K562 (cell line): ENCODE data around the gene FXYD3. TPM values are rescaled to one million over a fixed set of nuclear protein-coding genes. Genes with fewer than 3 reads are reported as not detected.

ENCODE experiments used
- CREM ChIP-seq: IDR thresholded peaks from 2 replicates; pipeline ENCODE4 v1.6.1; 2014; ENCODE audit warnings: antibody characterized with exemption, low read depth
- DPF2 ChIP-seq: fragments of 450-650 bp; IDR thresholded peaks from 2 replicates; pipeline ENCODE4 v1.6.1; 2016
- HDAC2 ChIP-seq: fragments of 450-650 bp; IDR thresholded peaks from 2 replicates; pipeline ENCODE4 v1.6.1; 2016; ENCODE audit warnings: mild to moderate bottlenecking
- HSF4 ChIP-seq: fragments of 250-450 bp; sonication (Bioruptor Pico); IDR thresholded peaks from 2 replicates; pipeline ENCODE4 v2.1.2; 2022; ENCODE audit warnings: mild to moderate bottlenecking, moderate library complexity, borderline replicate concordance
- KAT8 ChIP-seq: fragments of 450-650 bp; IDR thresholded peaks from 2 replicates; pipeline ENCODE4 v1.6.1; 2016; ENCODE audit warnings: low read depth, mild to moderate bottlenecking
- NUFIP1 ChIP-seq: fragments of 450-650 bp; IDR thresholded peaks from 2 replicates; pipeline ENCODE4 v1.6.1; 2018; ENCODE audit not compliant: partially characterized antibody
- PHF8 ChIP-seq: fragments of 200-600 bp; sonication (generic); IDR thresholded peaks from 2 replicates; pipeline ENCODE4 v1.6.1; 2012; ENCODE audit warnings: mixed run types, mild to moderate bottlenecking, inconsistent platforms, low read length, moderate library complexity, borderline replicate concordance
- POLR2AphosphoS5 ChIP-seq: IDR thresholded peaks from 2 replicates; pipeline ENCODE4 v1.6.1; 2011; ENCODE audit warnings: mild to moderate bottlenecking, low read depth, low read length, moderate library complexity; ENCODE audit not compliant: control insufficient read depth, insufficient read depth
- POLR2H ChIP-seq: IDR thresholded peaks from 2 replicates; pipeline ENCODE4 v1.6.1; 2016; ENCODE audit warnings: missing genetic modification characterization, low read depth, mild to moderate bottlenecking, control low read depth, missing compliant biosample characterization, moderate library complexity
- POLR3G ChIP-seq: IDR thresholded peaks from 2 replicates; pipeline ENCODE4 v1.6.1; 2011; ENCODE audit not compliant: insufficient read length, insufficient replicate concordance; ENCODE audit errors: extremely low read depth
- RAD21 ChIP-seq, 2 experiments: fragments of 250-450 bp in 1 of 2; fragments of 450-650 bp in 1 of 2; sonication (Bioruptor Pico) in 1 of 2; formaldehyde crosslinking in 1 of 2; IDR thresholded peaks in 1 of 2; conservative IDR thresholded peaks in 1 of 2; 2 replicates each; pipeline versions ENCODE4 v1.4.0 to v1.8.0; 2020 to 2022; ENCODE audit warnings: mild to moderate bottlenecking in 2 of 2, moderate library complexity in 1 of 2
- SREBF2 ChIP-seq: sonication (generic); formaldehyde crosslinking; IDR thresholded peaks from 2 replicates; pipeline ENCODE4 v1.4.0; 2020; ENCODE audit warnings: mild to moderate bottlenecking, missing genetic modification reagents
- SRSF9 ChIP-seq: fragments of 200-400 bp; formaldehyde crosslinking; IDR thresholded peaks from 2 replicates; pipeline ENCODE4 v1.6.1; 2017; ENCODE audit warnings: low read depth, low read length, borderline replicate concordance
- TEAD4 ChIP-seq, 2 experiments: sonication (generic) in 1 of 2; formaldehyde crosslinking in 1 of 2; IDR thresholded peaks; 2 replicates each; pipeline versions ENCODE4 v1.6.1 to v1.8.0; 2012 to 2022; ENCODE audit warnings: borderline replicate concordance in 1 of 2, inconsistent platforms in 1 of 2, low read length in 1 of 2, mild to moderate bottlenecking in 1 of 2, missing genetic modification reagents in 1 of 2
- ZC3H4 ChIP-seq: sonication (generic); formaldehyde crosslinking; IDR thresholded peaks from 2 replicates; pipeline ENCODE4 v1.9.0; 2021; ENCODE audit warnings: missing genetic modification reagents, borderline replicate concordance
- ZKSCAN1 ChIP-seq: fragments of 150-350 bp; IDR thresholded peaks from 2 replicates; pipeline ENCODE4 v1.6.1; 2016; ENCODE audit warnings: low read depth, low read length
- ZNF239 ChIP-seq: fragments of 250-450 bp; sonication (Bioruptor Pico); IDR thresholded peaks from 2 replicates; pipeline ENCODE4 v1.4.0; 2020; ENCODE audit warnings: mild to moderate bottlenecking
- ZNF3 ChIP-seq: fragments of 250-450 bp; sonication (Bioruptor Pico); IDR thresholded peaks from 2 replicates; pipeline ENCODE4 v1.5.0; 2021; ENCODE audit warnings: mild to moderate bottlenecking, moderate library complexity
- ZNF785 ChIP-seq: fragments of 250-450 bp; sonication (Bioruptor Pico); IDR thresholded peaks from 2 replicates; pipeline ENCODE4 v1.4.0; 2020; ENCODE audit warnings: mild to moderate bottlenecking
- polyA plus RNA-seq, 8 experiments: library from polyadenylated mRNA; depleted of rRNA in 4 of 8; stranded (reverse) in 5 of 8; unstranded in 3 of 8; fragments of >200 nt; fragmentation: Nextera tagmentation in 2 of 8; fragmentation: Illumina TruSeq in 1 of 8; extraction: Ambion mirVana in 2 of 8; extraction: Trizol in 1 of 8; gene quantifications; 2 replicates each; pipeline versions ENCODE4 v1.2.1 to v1.2.3, GENCODE V29; 2011 to 2014; ENCODE audit warnings: inconsistent platforms in 1 of 8, missing spikeins in 1 of 8
- total RNA-seq, 7 experiments: library from RNA; depleted of rRNA in 6 of 7; stranded (reverse); fragments of >200 nt in 6 of 7; fragmentation: Illumina TruSeq in 2 of 7; extraction: Trizol in 2 of 7; gene quantifications; 2 replicates each; pipeline versions ENCODE4 v1.2.1 to v1.2.3, GENCODE V29; 2011 to 2021; ENCODE audit warnings: low replicate concordance in 1 of 7
- TF ChIP-seq, protein P1 (sequence below): sonication (generic); formaldehyde crosslinking; IDR thresholded peaks from 2 replicates; pipeline ENCODE4 v1.8.1; 2023; ENCODE audit warnings: mild to moderate bottlenecking, missing genetic modification reagents, moderate library complexity
- TF ChIP-seq, protein P2 (sequence below): sonication (generic); formaldehyde crosslinking; IDR thresholded peaks from 2 replicates; pipeline ENCODE4 v1.8.0; 2023; ENCODE audit warnings: mild to moderate bottlenecking, missing genetic modification reagents
- TF ChIP-seq, protein P3 (sequence below): sonication (generic); formaldehyde crosslinking; IDR thresholded peaks from 2 replicates; pipeline ENCODE4 v1.5.0; 2020; ENCODE audit warnings: missing genetic modification reagents

The FXYD3 gene
- total and polyA plus RNA-seq, 9 of the 15 experiments (the other 6 are each of a cell fraction or from before 2014, with no cell fraction given) = 0.24 TPM; not detected in 8

DNA sequence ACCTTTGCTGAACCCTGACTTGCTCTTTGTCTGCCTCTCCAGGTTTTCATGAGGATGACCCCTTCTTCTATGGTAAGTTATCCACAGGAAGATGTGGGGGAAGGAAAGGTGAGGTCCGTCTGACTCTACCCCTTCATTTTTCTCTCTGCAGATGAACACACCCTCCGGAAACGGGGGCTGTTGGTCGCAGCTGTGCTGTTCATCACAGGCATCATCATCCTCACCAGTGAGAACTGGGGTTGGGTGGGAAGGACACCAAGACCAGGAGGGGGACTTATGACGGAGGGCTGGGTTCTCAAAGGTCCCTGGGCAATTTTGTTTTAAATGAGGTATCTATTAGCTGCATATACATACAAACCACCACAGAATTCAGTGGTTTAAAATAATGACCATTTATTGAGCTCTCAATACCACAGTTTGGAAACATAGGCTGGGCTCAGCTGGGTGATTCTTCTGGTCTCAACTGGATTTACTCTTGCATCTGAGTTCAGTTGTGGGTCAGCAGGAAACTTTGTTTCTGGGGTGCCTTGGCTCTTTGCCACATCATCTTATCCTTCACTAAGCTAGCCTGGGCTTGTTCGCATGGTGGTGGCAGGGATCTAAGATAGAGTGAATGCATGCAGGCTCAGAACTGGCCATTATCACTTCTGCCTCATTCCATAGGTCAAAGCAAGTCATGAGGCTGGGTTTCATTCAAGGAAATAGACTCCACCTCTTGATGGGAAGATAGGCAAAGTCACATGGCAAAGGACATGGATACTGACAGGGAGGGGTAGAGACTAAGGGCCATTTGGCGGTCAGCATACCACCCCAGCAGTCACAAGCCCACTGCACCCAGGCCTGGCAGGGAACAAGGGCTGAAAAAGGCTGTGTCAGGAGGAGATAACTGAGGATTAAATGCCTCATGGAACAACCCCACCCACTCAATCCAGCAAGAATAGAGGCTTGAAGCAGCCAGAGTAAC is 50.8 kb downstream of the FXYD3 start (continued):
- TF ChIP-seq PHF8 = peak; percentile 17; the same call in 1 of the 2 replicates
- TF ChIP-seq HSF4 (CRISPR knock-in tag) = no peak
- no peak for TF ChIP-seq KAT8
- no peak for TF ChIP-seq ZC3H4 (CRISPR knock-in tag)
- TF ChIP-seq RAD21 (CRISPR knock-in tag; conservative IDR thresholded peaks at IDR 0.05 in 1 of 2, IDR thresholded peaks at IDR 0.05 in 1 of 2) = peak in 1 of 2 experiments; percentile 34; a peak in 3 of 4 replicates
- TF ChIP-seq POLR2H = peak; percentile 22; the same call in 1 of the 2 replicates
- no peak for TF ChIP-seq ZNF3 (CRISPR knock-in tag)
- TF ChIP-seq POLR3G = no peak
- TF ChIP-seq HDAC2 = peak; percentile 59
- 0 out of 2 replicates have a peak, but pooled peaks have one; percentile 25 for TF ChIP-seq CREM
- peak; percentile 72 for TF ChIP-seq POLR2AphosphoS5
- TF ChIP-seq, protein P1, sequence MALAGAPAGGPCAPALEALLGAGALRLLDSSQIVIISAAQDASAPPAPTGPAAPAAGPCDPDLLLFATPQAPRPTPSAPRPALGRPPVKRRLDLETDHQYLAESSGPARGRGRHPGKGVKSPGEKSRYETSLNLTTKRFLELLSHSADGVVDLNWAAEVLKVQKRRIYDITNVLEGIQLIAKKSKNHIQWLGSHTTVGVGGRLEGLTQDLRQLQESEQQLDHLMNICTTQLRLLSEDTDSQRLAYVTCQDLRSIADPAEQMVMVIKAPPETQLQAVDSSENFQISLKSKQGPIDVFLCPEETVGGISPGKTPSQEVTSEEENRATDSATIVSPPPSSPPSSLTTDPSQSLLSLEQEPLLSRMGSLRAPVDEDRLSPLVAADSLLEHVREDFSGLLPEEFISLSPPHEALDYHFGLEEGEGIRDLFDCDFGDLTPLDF = no peak
- TF ChIP-seq ZNF785 (CRISPR knock-in tag) = no peak
- TF ChIP-seq ZNF239 = peak; percentile 33; the same call in 1 of the 2 replicates
- TF ChIP-seq NUFIP1 = no peak
- no peak for TF ChIP-seq ZKSCAN1
- TF ChIP-seq, protein P2, sequence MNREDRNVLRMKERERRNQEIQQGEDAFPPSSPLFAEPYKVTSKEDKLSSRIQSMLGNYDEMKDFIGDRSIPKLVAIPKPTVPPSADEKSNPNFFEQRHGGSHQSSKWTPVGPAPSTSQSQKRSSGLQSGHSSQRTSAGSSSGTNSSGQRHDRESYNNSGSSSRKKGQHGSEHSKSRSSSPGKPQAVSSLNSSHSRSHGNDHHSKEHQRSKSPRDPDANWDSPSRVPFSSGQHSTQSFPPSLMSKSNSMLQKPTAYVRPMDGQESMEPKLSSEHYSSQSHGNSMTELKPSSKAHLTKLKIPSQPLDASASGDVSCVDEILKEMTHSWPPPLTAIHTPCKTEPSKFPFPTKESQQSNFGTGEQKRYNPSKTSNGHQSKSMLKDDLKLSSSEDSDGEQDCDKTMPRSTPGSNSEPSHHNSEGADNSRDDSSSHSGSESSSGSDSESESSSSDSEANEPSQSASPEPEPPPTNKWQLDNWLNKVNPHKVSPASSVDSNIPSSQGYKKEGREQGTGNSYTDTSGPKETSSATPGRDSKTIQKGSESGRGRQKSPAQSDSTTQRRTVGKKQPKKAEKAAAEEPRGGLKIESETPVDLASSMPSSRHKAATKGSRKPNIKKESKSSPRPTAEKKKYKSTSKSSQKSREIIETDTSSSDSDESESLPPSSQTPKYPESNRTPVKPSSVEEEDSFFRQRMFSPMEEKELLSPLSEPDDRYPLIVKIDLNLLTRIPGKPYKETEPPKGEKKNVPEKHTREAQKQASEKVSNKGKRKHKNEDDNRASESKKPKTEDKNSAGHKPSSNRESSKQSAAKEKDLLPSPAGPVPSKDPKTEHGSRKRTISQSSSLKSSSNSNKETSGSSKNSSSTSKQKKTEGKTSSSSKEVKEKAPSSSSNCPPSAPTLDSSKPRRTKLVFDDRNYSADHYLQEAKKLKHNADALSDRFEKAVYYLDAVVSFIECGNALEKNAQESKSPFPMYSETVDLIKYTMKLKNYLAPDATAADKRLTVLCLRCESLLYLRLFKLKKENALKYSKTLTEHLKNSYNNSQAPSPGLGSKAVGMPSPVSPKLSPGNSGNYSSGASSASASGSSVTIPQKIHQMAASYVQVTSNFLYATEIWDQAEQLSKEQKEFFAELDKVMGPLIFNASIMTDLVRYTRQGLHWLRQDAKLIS (CRISPR knock-in tag) = no peak
- peak; percentile 70 for TF ChIP-seq TEAD4 (IDR thresholded peaks at IDR 0.05; ENCODE audit: low read length)
- TF ChIP-seq TEAD4 (CRISPR knock-in tag; IDR thresholded peaks at IDR 0.05; ENCODE audit: borderline replicate concordance) = no peak
- TF ChIP-seq SRSF9 = no peak
- peak; percentile 86 for TF ChIP-seq DPF2
- TF ChIP-seq SREBF2 (CRISPR knock-in tag) = no peak
- TF ChIP-seq, protein P3, sequence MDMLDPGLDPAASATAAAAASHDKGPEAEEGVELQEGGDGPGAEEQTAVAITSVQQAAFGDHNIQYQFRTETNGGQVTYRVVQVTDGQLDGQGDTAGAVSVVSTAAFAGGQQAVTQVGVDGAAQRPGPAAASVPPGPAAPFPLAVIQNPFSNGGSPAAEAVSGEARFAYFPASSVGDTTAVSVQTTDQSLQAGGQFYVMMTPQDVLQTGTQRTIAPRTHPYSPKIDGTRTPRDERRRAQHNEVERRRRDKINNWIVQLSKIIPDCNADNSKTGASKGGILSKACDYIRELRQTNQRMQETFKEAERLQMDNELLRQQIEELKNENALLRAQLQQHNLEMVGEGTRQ (CRISPR knock-in tag) = peak; percentile 90
